Choroid plexus epithelial cell (primary cell): ENCODE measurements around the gene MAP7D1.

Experiments
- DNase-seq: peaks from one replicate; pipeline ENCODE4 v3.0.0-alpha.2; 2010; ENCODE audit warnings: low read depth
- H3K4me3 ChIP-seq: 2 replicates; pipeline ENCODE4 v1.5.1; 2011; ENCODE audit warnings: low read depth, mild to moderate bottlenecking, control low read depth, low read length, moderate library complexity
- CTCF ChIP-seq: conservative IDR thresholded peaks from 2 replicates; pipeline ENCODE4 v1.5.1; 2011; ENCODE audit warnings: low read depth, mild to moderate bottlenecking, control low read depth, inconsistent platforms, low read length, moderate library complexity

The MAP7D1 gene

GRCh38 chr1:36134505-36135329 lies 21.2 kb upstream of the MAP7D1 start:
- peak; percentile 63 for DNase-seq
- TF ChIP-seq CTCF: peak; percentile 89
- H3K4me3 ChIP-seq: no peak overlapping the region

GRCh38 chr1:36135330-36135667 lies 20.7 kb upstream of the MAP7D1 start:
- TF ChIP-seq CTCF: no peak

GRCh38 chr1:36135796-36136195 lies 20.2 kb upstream of the MAP7D1 start:
- no peak overlapping the region for H3K4me3 ChIP-seq
- no peak for DNase-seq
- TF ChIP-seq CTCF: no peak

More at GRCh38 chr1:36135330-36135667, 20.7 kb upstream of the MAP7D1 start:
- no peak for DNase-seq
- no peak overlapping the region for H3K4me3 ChIP-seq

- H3K4me3 ChIP-seq: no peak overlapping the region
- DNase-seq: peak; percentile 77
- TF ChIP-seq CTCF: no peak
Observed at GRCh38 chr1:36136535-36136934, 19.4 kb upstream of the MAP7D1 start.

- TF ChIP-seq CTCF: no peak
- no peak overlapping the region for H3K4me3 ChIP-seq
- no peak for DNase-seq
Observed at GRCh38 chr1:36137226-36137625, 18.7 kb upstream of the MAP7D1 start.

GRCh38 chr1:36137776-36138175 lies 18.2 kb upstream of the MAP7D1 start:
- no peak for TF ChIP-seq CTCF
- no peak overlapping the region for H3K4me3 ChIP-seq
- no peak for DNase-seq

- DNase-seq: no peak
- no peak for TF ChIP-seq CTCF
- H3K4me3 ChIP-seq: no peak overlapping the region
Observed at GRCh38 chr1:36139521-36139920, 16.4 kb upstream of the MAP7D1 start.
